ENCODE measurements around the gene UPB1. TPM values are rescaled to one million over a fixed set of nuclear protein-coding genes. Genes with fewer than 3 reads are reported as not detected.

UPB1 gene
- total RNA-seq, 1 experiment from 2014 or later: 0.19 TPM

- Histone ChIP-seq H3K36me3 (ENCODE audit: insufficient read depth, low read length) (no peaks in the 10 kb centered on the region), H3K4me3 (ENCODE audit: low read length) (no peak overlapping the region), H3K79me2 (ENCODE audit: low read length) (no peaks in the 10 kb centered on the region), H3K27me3 (ENCODE audit: low read length) (no peaks in the 10 kb centered on the region), H3K9me3 (ENCODE audit: low read length) (no peaks in the 10 kb centered on the region), H3K27ac (ENCODE audit: low read length) (no peak overlapping the region), H4K20me1 (ENCODE audit: insufficient read depth, low read depth, low read length) (no peaks in the 10 kb centered on the region), H3K9me2 (replicated peaks; ENCODE audit: insufficient read depth, low read length) (no peaks in the 10 kb centered on the region), H3K4me2 (ENCODE audit: low read depth, low read length, poor library complexity, severe bottlenecking) (no peak overlapping the region), H2AFZ (ENCODE audit: low read length) (no peak overlapping the region), H3K4me1 (ENCODE audit: low read length) (no peaks in the 10 kb centered on the region), H3K9ac (ENCODE audit: low read length) (no peak overlapping the region)
- DNase-seq: no peak
Measured at GRCh38 chr22:24496661-24497060, 1.5 kb downstream of the UPB1 start.

- no peaks in the 10 kb centered on the region for H3K36me3 ChIP-seq (ENCODE audit: insufficient read depth, low read length)
- H2AFZ ChIP-seq (ENCODE audit: low read length): no peak overlapping the region
- H3K9ac ChIP-seq (ENCODE audit: low read length): no peak overlapping the region
- no peak overlapping the region for H3K27ac ChIP-seq (ENCODE audit: low read length)
- no peaks in the 10 kb centered on the region for H3K79me2 ChIP-seq (ENCODE audit: low read length)
- DNase-seq: no peak
- H3K4me3 ChIP-seq (ENCODE audit: low read length): no peak overlapping the region
- H3K4me1 ChIP-seq (ENCODE audit: low read length): peaks cover 5% of the 10 kb centered on the region
- H3K9me2 ChIP-seq (replicated peaks; ENCODE audit: insufficient read depth, low read length): no peaks in the 10 kb centered on the region
- H3K9me3 ChIP-seq (ENCODE audit: low read length): no peaks in the 10 kb centered on the region
- no peaks in the 10 kb centered on the region for H3K27me3 ChIP-seq (ENCODE audit: low read length)
- no peaks in the 10 kb centered on the region for H4K20me1 ChIP-seq (ENCODE audit: insufficient read depth, low read depth, low read length)
- no peak overlapping the region for H3K4me2 ChIP-seq (ENCODE audit: low read depth, low read length, poor library complexity, severe bottlenecking)
Measured at GRCh38 chr22:24497841-24498258, 2.7 kb downstream of the UPB1 start.

GRCh38 chr22:24498824-24499223 lies 3.7 kb downstream of the UPB1 start:
- Histone ChIP-seq H3K79me2 (ENCODE audit: low read length) (no peaks in the 10 kb centered on the region), H3K4me1 (ENCODE audit: low read length) (peaks cover 15% of the 10 kb centered on the region), H3K36me3 (ENCODE audit: insufficient read depth, low read length) (no peaks in the 10 kb centered on the region), H3K9me2 (replicated peaks; ENCODE audit: insufficient read depth, low read length) (no peaks in the 10 kb centered on the region), H3K9ac (ENCODE audit: low read length) (no peak overlapping the region), H3K4me2 (ENCODE audit: low read depth, low read length, poor library complexity, severe bottlenecking) (no peak overlapping the region), H3K9me3 (ENCODE audit: low read length) (no peaks in the 10 kb centered on the region), H3K4me3 (ENCODE audit: low read length) (no peak overlapping the region), H2AFZ (ENCODE audit: low read length) (no peak overlapping the region), H3K27me3 (ENCODE audit: low read length) (no peaks in the 10 kb centered on the region), H3K27ac (ENCODE audit: low read length) (no peak overlapping the region), H4K20me1 (ENCODE audit: insufficient read depth, low read depth, low read length) (no peaks in the 10 kb centered on the region)
- DNase-seq: no peak

GRCh38 chr22:24499706-24500276 lies 4.7 kb downstream of the UPB1 start:
- Histone ChIP-seq H3K27ac (ENCODE audit: low read length) (no peak overlapping the region), H3K9me2 (replicated peaks; ENCODE audit: insufficient read depth, low read length) (no peaks in the 10 kb centered on the region), H2AFZ (ENCODE audit: low read length) (no peak overlapping the region), H4K20me1 (ENCODE audit: insufficient read depth, low read depth, low read length) (no peaks in the 10 kb centered on the region), H3K4me3 (ENCODE audit: low read length) (no peak overlapping the region), H3K4me2 (ENCODE audit: low read depth, low read length, poor library complexity, severe bottlenecking) (no peak overlapping the region), H3K9ac (ENCODE audit: low read length) (no peak overlapping the region), H3K4me1 (ENCODE audit: low read length) (peaks cover 21% of the 10 kb centered on the region), H3K9me3 (ENCODE audit: low read length) (no peaks in the 10 kb centered on the region), H3K27me3 (ENCODE audit: low read length) (no peaks in the 10 kb centered on the region), H3K79me2 (ENCODE audit: low read length) (no peaks in the 10 kb centered on the region), H3K36me3 (ENCODE audit: insufficient read depth, low read length) (no peaks in the 10 kb centered on the region)
- no peak for DNase-seq

GRCh38 chr22:24500277-24500820 lies 5.2 kb downstream of the UPB1 start:
- Histone ChIP-seq H3K4me2 (ENCODE audit: low read depth, low read length, poor library complexity, severe bottlenecking) (no peak overlapping the region), H3K9me3 (ENCODE audit: low read length) (no peaks in the 10 kb centered on the region), H3K79me2 (ENCODE audit: low read length) (no peaks in the 10 kb centered on the region), H3K4me3 (ENCODE audit: low read length) (no peak overlapping the region), H3K27me3 (ENCODE audit: low read length) (no peaks in the 10 kb centered on the region), H3K4me1 (ENCODE audit: low read length) (peaks cover 27% of the 10 kb centered on the region), H2AFZ (ENCODE audit: low read length) (no peak overlapping the region), H3K27ac (ENCODE audit: low read length) (no peak overlapping the region), H3K9ac (ENCODE audit: low read length) (no peak overlapping the region), H4K20me1 (ENCODE audit: insufficient read depth, low read depth, low read length) (no peaks in the 10 kb centered on the region), H3K9me2 (replicated peaks; ENCODE audit: insufficient read depth, low read length) (no peaks in the 10 kb centered on the region), H3K36me3 (ENCODE audit: insufficient read depth, low read length) (no peaks in the 10 kb centered on the region)
- no peak for DNase-seq

GRCh38 chr22:24501301-24502005 lies 6.3 kb downstream of the UPB1 start:
- no peak for DNase-seq
- peaks cover 30% of the 10 kb centered on the region for H3K4me1 ChIP-seq (ENCODE audit: low read length)
- no peaks in the 10 kb centered on the region for H3K9me3 ChIP-seq (ENCODE audit: low read length)
- H3K9ac ChIP-seq (ENCODE audit: low read length): no peak overlapping the region
- no peaks in the 10 kb centered on the region for H3K9me2 ChIP-seq (replicated peaks; ENCODE audit: insufficient read depth, low read length)
- H3K4me2 ChIP-seq (ENCODE audit: low read depth, low read length, poor library complexity, severe bottlenecking): no peak overlapping the region
- no peaks in the 10 kb centered on the region for H4K20me1 ChIP-seq (ENCODE audit: insufficient read depth, low read depth, low read length)
- no peaks in the 10 kb centered on the region for H3K79me2 ChIP-seq (ENCODE audit: low read length)
- no peaks in the 10 kb centered on the region for H3K36me3 ChIP-seq (ENCODE audit: insufficient read depth, low read length)
- no peak overlapping the region for H3K4me3 ChIP-seq (ENCODE audit: low read length)
- no peak overlapping the region for H3K27ac ChIP-seq (ENCODE audit: low read length)
- no peaks in the 10 kb centered on the region for H3K27me3 ChIP-seq (ENCODE audit: low read length)
- no peak overlapping the region for H2AFZ ChIP-seq (ENCODE audit: low read length)

- no peaks in the 10 kb centered on the region for H3K9me2 ChIP-seq (replicated peaks; ENCODE audit: insufficient read depth, low read length)
- H3K4me1 ChIP-seq (ENCODE audit: low read length): peaks cover 36% of the 10 kb centered on the region
- H3K9me3 ChIP-seq (ENCODE audit: low read length): no peaks in the 10 kb centered on the region
- DNase-seq: no peak
- H3K4me2 ChIP-seq (ENCODE audit: low read depth, low read length, poor library complexity, severe bottlenecking): no peak overlapping the region
- H3K4me3 ChIP-seq (ENCODE audit: low read length): no peak overlapping the region
- H2AFZ ChIP-seq (ENCODE audit: low read length): no peak overlapping the region
- H3K36me3 ChIP-seq (ENCODE audit: insufficient read depth, low read length): no peaks in the 10 kb centered on the region
- H3K9ac ChIP-seq (ENCODE audit: low read length): no peak overlapping the region
- no peak overlapping the region for H3K27ac ChIP-seq (ENCODE audit: low read length)
- no peaks in the 10 kb centered on the region for H4K20me1 ChIP-seq (ENCODE audit: insufficient read depth, low read depth, low read length)
- H3K27me3 ChIP-seq (ENCODE audit: low read length): no peaks in the 10 kb centered on the region
- H3K79me2 ChIP-seq (ENCODE audit: low read length): no peaks in the 10 kb centered on the region
Measured at GRCh38 chr22:24502034-24502433, 6.9 kb downstream of the UPB1 start.

GRCh38 chr22:24502541-24502940 lies 7.4 kb downstream of the UPB1 start:
- no peak overlapping the region for H3K4me3 ChIP-seq (ENCODE audit: low read length)
- H2AFZ ChIP-seq (ENCODE audit: low read length): no peak overlapping the region
- no peaks in the 10 kb centered on the region for H4K20me1 ChIP-seq (ENCODE audit: insufficient read depth, low read depth, low read length)
- H3K4me2 ChIP-seq (ENCODE audit: low read depth, low read length, poor library complexity, severe bottlenecking): no peak overlapping the region
- no peaks in the 10 kb centered on the region for H3K9me3 ChIP-seq (ENCODE audit: low read length)
- no peak overlapping the region for H3K9ac ChIP-seq (ENCODE audit: low read length)
- no peaks in the 10 kb centered on the region for H3K36me3 ChIP-seq (ENCODE audit: insufficient read depth, low read length)
- H3K9me2 ChIP-seq (replicated peaks; ENCODE audit: insufficient read depth, low read length): no peaks in the 10 kb centered on the region
- no peak for DNase-seq
- H3K4me1 ChIP-seq (ENCODE audit: low read length): peaks cover 41% of the 10 kb centered on the region
- H3K27ac ChIP-seq (ENCODE audit: low read length): no peak overlapping the region
- no peaks in the 10 kb centered on the region for H3K79me2 ChIP-seq (ENCODE audit: low read length)
- H3K27me3 ChIP-seq (ENCODE audit: low read length): no peaks in the 10 kb centered on the region
